Activated CD4-positive, alpha-beta memory T cell treated with anti-CD3 and anti-CD28 coated beads, Interleukin-2, amount 10 ng/mL, durations not matched to agents 7 days and 5 days (primary cell): ENCODE data around the gene ACLY. TPM values are rescaled to one million over a fixed set of nuclear protein-coding genes. Genes with fewer than 3 reads are reported as not detected.
A peak's percentile ranks its signal among the peaks of the same experiment; 100 is the strongest.
"Not testable (repeated sequence)": the region's sequence is repeated elsewhere in the genome, so short reads cannot be mapped to it uniquely, and the experiment has no call there.

Source experiments
- CTCF ChIA-PET: fragments of 350-600 bp; sonication (Branson Sonifier 250); formaldehyde crosslinking; loops from one replicate; lab custom pipeline; 2021; ENCODE audit warnings: antibody characterized with exemption, inconsistent platforms; lab: Charles Lee
- POLR2A ChIA-PET: fragments of 350-600 bp; sonication (Branson Sonifier 250); formaldehyde crosslinking; loops from one replicate; lab custom pipeline; 2021; ENCODE audit warnings: antibody characterized with exemption; lab: Charles Lee
- DNase-seq: peaks from one replicate; pipeline ENCODE4 v3.0.0-alpha.2; 2020
- H3K27ac Mint-ChIP-seq: one replicate; pipeline ENCODE4 v1.8.0; 2021; ENCODE audit warnings: mild to moderate bottlenecking, mixed read lengths
- H3K27me3 Mint-ChIP-seq: one replicate; pipeline ENCODE4 v1.8.0; 2021; ENCODE audit warnings: mixed read lengths
- H3K36me3 Mint-ChIP-seq: one replicate; pipeline ENCODE4 v1.8.0; 2021; ENCODE audit warnings: low read depth, mixed read lengths
- H3K4me1 Mint-ChIP-seq: one replicate; pipeline ENCODE4 v1.8.0; 2021; ENCODE audit warnings: mixed read lengths
- H3K4me3 Mint-ChIP-seq: one replicate; pipeline ENCODE4 v1.8.0; 2021; ENCODE audit warnings: mild to moderate bottlenecking, mixed read lengths
- H3K9me3 Mint-ChIP-seq: one replicate; pipeline ENCODE4 v1.8.0; 2021; ENCODE audit warnings: mixed read lengths
- total RNA-seq, 2 experiments: library from RNA; stranded (reverse); gene quantifications; one replicate each; pipeline ENCODE4 v1.2.3, GENCODE V29; 2021

The ACLY gene
- total RNA-seq, 2 experiments from 2014 or later: 177 to 183 TPM

- POLR2A ChIA-PET: interaction anchor here (0.8 to 4.2 kb wide), 22 partner anchors 11 to 1134 kb away, joined by 3 to 22 read pairs (median 5); partner anchors contain the start of genes ACLY, CNP, DHX58 and DNAJC7
- CTCF ChIA-PET: interaction anchor here (0.8 to 1.4 kb wide), 9 partner anchors 20 to 317 kb away, joined by 3 to 9 read pairs (median 3); partner anchors contain the start of genes ACLY, KCNH4, ODAD4 and P3H4
These were observed 54.3 kb downstream of the ACLY start for GRCh38 chr17:41864498-41864835.

GRCh38 chr17:41863074-41863848 is 55.5 kb downstream of the ACLY start:
- no peak overlapping the region for H3K4me3 Mint-ChIP-seq
- no peak overlapping the region for H3K27ac Mint-ChIP-seq
- peaks cover 20% of the 10 kb centered on the region for H3K36me3 Mint-ChIP-seq
- CTCF ChIA-PET: interaction anchor here (0.5 to 1.2 kb wide), 5 partner anchors 49 to 344 kb away, joined by 3 to 4 read pairs (median 3); partner anchors contain the start of genes ODAD4 and P3H4
- no peaks in the 10 kb centered on the region for H3K9me3 Mint-ChIP-seq
- H3K4me1 Mint-ChIP-seq: peaks cover 37% of the 10 kb centered on the region
- DNase-seq: peak; percentile 46
- POLR2A ChIA-PET: interaction anchor here (1.1 to 4.2 kb wide), 9 partner anchors 21 to 249 kb away, joined by 3 to 22 read pairs (median 8); partner anchors contain the start of genes ACLY, CNP, DHX58 and EIF1
- H3K27me3 Mint-ChIP-seq: no peaks in the 10 kb centered on the region

More at GRCh38 chr17:41864498-41864835, 54.3 kb downstream of the ACLY start:
- no peak for DNase-seq
- no peak overlapping the region for H3K4me3 Mint-ChIP-seq
- H3K36me3 Mint-ChIP-seq: peaks cover 32% of the 10 kb centered on the region
- H3K27me3 Mint-ChIP-seq: no peaks in the 10 kb centered on the region
- no peak overlapping the region for H3K27ac Mint-ChIP-seq
- no peaks in the 10 kb centered on the region for H3K9me3 Mint-ChIP-seq
- H3K4me1 Mint-ChIP-seq: peaks cover 47% of the 10 kb centered on the region

DNA sequence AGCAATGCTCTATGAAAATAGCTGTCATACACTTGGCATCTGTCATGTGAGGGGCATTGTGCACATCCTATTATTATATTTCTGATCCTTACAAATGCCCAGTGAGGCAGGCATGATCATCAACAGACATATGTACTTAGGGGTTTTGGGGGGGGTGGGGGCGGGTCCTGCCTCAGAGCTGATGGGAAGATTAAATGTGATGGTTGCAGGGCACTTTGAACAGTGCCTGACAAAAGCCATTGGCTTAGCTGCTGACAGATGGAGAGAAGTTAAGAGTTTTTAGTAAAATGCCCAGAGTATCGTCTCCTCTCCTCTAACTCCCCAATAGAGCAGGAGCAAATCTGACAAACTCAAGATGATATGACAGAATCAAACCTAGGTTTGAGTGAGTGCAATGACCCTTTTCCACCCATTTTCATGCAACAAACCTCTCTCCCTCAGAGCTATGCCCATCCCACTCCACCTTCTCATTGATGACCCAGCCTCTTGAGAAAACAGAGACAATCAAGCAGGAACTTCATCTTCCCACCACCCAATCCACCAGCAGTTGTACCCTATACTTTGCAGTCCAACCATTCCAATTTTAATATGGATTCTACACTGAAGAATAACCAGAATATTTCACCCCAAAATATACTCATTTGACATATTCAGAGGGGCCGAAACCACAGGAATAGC is 58.4 kb downstream of the ACLY start:
- Mint-ChIP-seq H3K36me3 (peaks cover 1% of the 10 kb centered on the region), H3K27ac (no peak overlapping the region), H3K4me1 (peaks cover 20% of the 10 kb centered on the region), H3K4me3 (no peak overlapping the region), H3K9me3 (no peaks in the 10 kb centered on the region), H3K27me3 (no peaks in the 10 kb centered on the region)
- ChIA-PET POLR2A (interaction anchor here (0.8 kb wide), 1 partner anchor 172 kb away, joined by 3 read pairs; the partner anchor contains the start of gene EIF1), CTCF (no interaction called here)
- DNase-seq: no peak

- H3K27ac Mint-ChIP-seq, DNase-seq, CTCF ChIA-PET, H3K4me1 Mint-ChIP-seq, H3K27me3 Mint-ChIP-seq, H3K4me3 Mint-ChIP-seq, H3K9me3 Mint-ChIP-seq: not testable (repeated sequence)
- POLR2A ChIA-PET: interaction anchor here (1.6 kb wide), 1 partner anchor 13 kb away, joined by 6 read pairs; the partner anchor contains the start of gene KLHL11
- peaks cover 34% of the 10 kb centered on the region for H3K36me3 Mint-ChIP-seq
These were observed 67.4 kb downstream of the ACLY start for GRCh38 chr17:41851382-41851781.

- peaks cover 28% of the 10 kb centered on the region for H3K36me3 Mint-ChIP-seq
- no peaks in the 10 kb centered on the region for H3K27me3 Mint-ChIP-seq
- H3K27ac Mint-ChIP-seq: no peak overlapping the region
- DNase-seq: no peak
- no peaks in the 10 kb centered on the region for H3K9me3 Mint-ChIP-seq
- no peak overlapping the region for H3K4me3 Mint-ChIP-seq
- CTCF ChIA-PET: interaction anchor here (1.6 kb wide), 1 partner anchor 48 kb away, joined by 7 read pairs; no protein-coding TSS in a partner anchor
- POLR2A ChIA-PET: interaction anchor here (1.3 to 1.9 kb wide), 2 partner anchors 15 to 68 kb away, joined by 3 to 5 read pairs; partner anchors contain the start of gene KLHL11
- peaks cover 4% of the 10 kb centered on the region for H3K4me1 Mint-ChIP-seq
These were observed 69.3 kb downstream of the ACLY start for GRCh38 chr17:41849251-41849990.

DNA sequence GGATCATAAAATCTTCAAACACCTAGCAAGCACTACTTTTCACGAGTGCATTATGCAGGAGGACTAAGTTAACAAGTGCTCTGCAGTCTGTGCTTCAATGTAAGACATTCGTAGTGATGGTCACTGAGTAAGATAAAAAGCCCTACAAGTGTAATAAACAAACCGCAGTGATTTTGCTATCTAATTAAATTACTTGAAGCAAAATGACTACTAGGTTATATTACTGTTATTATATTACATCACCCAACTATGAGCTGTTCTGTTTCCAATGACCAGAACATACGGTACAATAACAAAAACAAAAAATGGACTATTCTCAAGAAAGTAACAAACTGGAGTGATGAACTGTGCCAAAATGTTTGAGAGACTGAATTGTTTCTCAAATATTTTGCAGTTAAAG is 70.0 kb downstream of the ACLY start:
- Mint-ChIP-seq H3K27ac (no peak overlapping the region), H3K4me3 (no peak overlapping the region), H3K9me3 (no peaks in the 10 kb centered on the region), H3K36me3 (peaks cover 22% of the 10 kb centered on the region), H3K4me1 (peaks cover 4% of the 10 kb centered on the region), H3K27me3 (no peaks in the 10 kb centered on the region)
- ChIA-PET POLR2A (interaction anchor here (1.9 kb wide), 1 partner anchor 16 kb away, joined by 5 read pairs; the partner anchor contains the start of gene KLHL11), CTCF (interaction anchor here (1.3 to 1.6 kb wide), 2 partner anchors 37 to 48 kb away, joined by 4 to 7 read pairs; partner anchors contain the start of gene P3H4)
- DNase-seq: no peak

DNA sequence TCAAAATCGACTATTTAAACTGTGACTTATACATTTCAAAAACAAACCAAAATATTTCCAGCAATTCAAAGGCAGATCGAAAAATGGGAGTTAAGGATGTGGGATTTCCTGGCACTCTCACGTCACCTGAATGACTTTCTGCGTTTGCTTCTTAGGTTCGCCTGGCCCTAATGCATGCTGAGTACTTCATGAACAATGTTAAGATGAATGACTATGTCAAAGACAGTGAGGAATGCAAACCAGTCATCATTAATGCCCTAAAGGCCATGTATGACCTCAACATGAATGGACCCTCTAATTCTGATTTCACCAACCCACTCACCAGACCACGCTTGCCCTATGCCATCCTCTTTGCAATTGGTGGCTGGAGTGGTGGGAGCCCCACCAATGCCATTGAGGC is 73.8 kb downstream of the ACLY start:
- Mint-ChIP-seq H3K36me3 (peaks cover 2% of the 10 kb centered on the region), H3K4me1 (no peaks in the 10 kb centered on the region), H3K4me3 (no peak overlapping the region), H3K27me3 (no peaks in the 10 kb centered on the region), H3K27ac (no peak overlapping the region), H3K9me3 (no peaks in the 10 kb centered on the region)
- DNase-seq: no peak
- ChIA-PET CTCF (no interaction called here), POLR2A (no interaction called here)

DNA sequence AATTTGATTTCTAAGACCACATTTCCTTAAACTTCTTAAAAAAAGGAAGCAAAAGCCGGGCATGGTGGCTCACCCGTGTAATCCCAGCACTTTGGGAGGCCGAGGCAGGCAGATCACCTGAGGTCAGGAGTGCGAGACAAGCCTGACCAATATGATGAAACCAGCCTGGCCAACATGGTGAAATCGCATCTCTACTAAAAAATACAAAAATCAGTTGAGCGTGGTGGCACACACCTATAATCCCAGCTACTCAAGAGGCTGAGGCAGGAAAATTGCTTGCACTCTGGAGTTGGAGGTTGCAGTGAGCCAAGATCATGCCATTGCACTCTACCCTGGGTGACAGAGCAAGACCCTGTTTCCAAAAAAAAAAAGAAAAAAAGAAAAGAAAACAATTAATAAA is 78.0 kb downstream of the ACLY start:
- H3K27ac Mint-ChIP-seq, H3K4me3 Mint-ChIP-seq, H3K36me3 Mint-ChIP-seq, POLR2A ChIA-PET, CTCF ChIA-PET, H3K4me1 Mint-ChIP-seq, H3K9me3 Mint-ChIP-seq, DNase-seq, H3K27me3 Mint-ChIP-seq: not testable (repeated sequence)

DNA sequence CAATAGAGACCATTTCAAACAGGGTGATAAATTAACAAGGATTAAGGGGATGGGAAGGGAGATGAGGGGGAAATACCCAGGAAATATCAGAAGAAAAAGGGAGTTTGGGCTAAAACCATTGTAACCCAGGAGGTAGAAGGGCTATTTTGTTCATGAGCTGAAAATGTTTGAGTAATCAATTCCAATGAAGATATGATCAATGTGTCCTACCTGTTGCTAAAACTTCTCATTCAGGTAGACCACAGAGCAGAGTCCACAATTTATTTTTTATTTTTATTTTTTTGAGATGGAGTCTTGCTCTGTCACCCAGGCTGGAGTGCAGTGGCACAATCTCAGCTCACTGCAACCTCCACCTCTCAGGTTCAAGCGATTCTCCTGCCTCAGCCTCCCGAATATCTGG is 79.3 kb downstream of the ACLY start:
- DNase-seq, H3K4me3 Mint-ChIP-seq, H3K27ac Mint-ChIP-seq, H3K9me3 Mint-ChIP-seq, POLR2A ChIA-PET, H3K27me3 Mint-ChIP-seq, H3K36me3 Mint-ChIP-seq: not testable (repeated sequence)
- H3K4me1 Mint-ChIP-seq: peaks cover 12% of the 10 kb centered on the region
- CTCF ChIA-PET: interaction anchor here (0.7 kb wide), 1 partner anchor 88 kb away, joined by 3 read pairs; no protein-coding TSS in a partner anchor

DNA sequence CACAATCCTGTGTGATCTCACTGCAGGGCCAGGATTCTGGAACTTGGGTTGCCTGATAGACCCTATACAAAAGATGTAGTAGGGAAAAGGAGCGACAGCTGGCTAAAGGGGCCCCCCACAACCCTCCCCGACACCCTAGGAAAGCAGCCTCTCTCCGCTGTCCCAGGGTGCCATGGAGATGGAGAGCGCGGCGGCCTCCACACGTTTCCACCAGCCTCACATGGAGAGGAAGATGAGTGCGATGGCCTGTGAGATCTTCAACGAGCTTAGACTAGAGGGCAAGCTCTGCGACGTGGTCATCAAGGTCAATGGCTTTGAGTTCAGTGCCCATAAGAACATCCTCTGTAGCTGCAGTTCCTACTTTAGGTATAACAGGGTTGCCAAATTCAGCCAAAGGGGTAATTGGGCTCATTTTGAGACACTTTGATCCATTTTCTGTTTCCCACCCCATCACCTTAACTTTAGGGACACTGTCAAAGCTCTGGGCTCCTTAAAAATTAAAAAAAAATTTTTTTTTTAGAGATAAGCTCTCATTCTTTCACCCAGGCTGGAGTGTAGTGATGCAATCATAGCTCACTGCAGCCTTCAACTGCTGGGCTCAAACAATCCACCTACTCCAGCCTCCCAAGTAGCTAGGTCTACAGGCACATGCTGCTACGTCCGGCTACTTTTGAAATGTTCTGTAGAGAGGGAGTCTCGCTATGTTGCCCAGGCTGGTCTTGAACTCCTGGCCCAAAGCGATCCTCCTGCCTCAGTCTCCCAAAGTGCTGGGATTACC is 80.8 kb downstream of the ACLY start, which contains the start of gene KLHL10:
Gene KLHL10 (plus strand): TSS at position 65 of the 778 bp plus-strand sequence. CDS start 108 bp downstream, at position 173.
- CTCF ChIA-PET: interaction anchor here (1.7 kb wide), 1 partner anchor 26 kb away, joined by 4 read pairs; the partner anchor contains the start of gene P3H4
- no peak within 1 kb of the TSS for H3K27ac Mint-ChIP-seq

GRCh38 chr17:41836550-41837196 is 82.1 kb downstream of the ACLY start:
- ChIA-PET CTCF (interaction anchor here (1.7 kb wide), 1 partner anchor 25 kb away, joined by 4 read pairs; the partner anchor contains the start of gene P3H4), POLR2A (interaction anchor here (0.6 to 1.8 kb wide), 2 partner anchors 27 to 28 kb away, joined by 3 to 5 read pairs; partner anchors contain the start of gene KLHL11)
- H3K4me3 Mint-ChIP-seq: peak overlapping the region; percentile 73
- H3K4me1 Mint-ChIP-seq: peaks cover 12% of the 10 kb centered on the region
- H3K36me3 Mint-ChIP-seq: peaks cover 2% of the 10 kb centered on the region
- H3K9me3 Mint-ChIP-seq: no peaks in the 10 kb centered on the region
- no peak for DNase-seq
- H3K27ac Mint-ChIP-seq: no peak overlapping the region
- H3K27me3 Mint-ChIP-seq: peaks cover 6% of the 10 kb centered on the region

More for the DNA sequence above, 80.8 kb downstream of the ACLY start, which contains the start of gene KLHL10:
- POLR2A ChIA-PET: interaction anchor here (1.8 kb wide), 1 partner anchor 27 kb away, joined by 5 read pairs; the partner anchor contains the start of gene KLHL11
- Mint-ChIP-seq H3K4me1 (peaks cover 12% of the 10 kb centered on the region), H3K4me3 (peak within 1 kb of the TSS; percentile 73), H3K9me3 (no peaks in the 10 kb centered on the region), H3K36me3 (peaks cover 2% of the 10 kb centered on the region), H3K27me3 (peaks cover 6% of the 10 kb centered on the region)
- no peak for DNase-seq
